Breast epithelium (tissue), 4 donors: ENCODE measurements around the gene RADIL. TPM values are rescaled to one million over a fixed set of nuclear protein-coding genes. Genes with fewer than 3 reads are reported as not detected.
A peak's percentile ranks its signal among the peaks of the same experiment; 100 is the strongest.

ENCODE experiments used
- DNase-seq, 2 donors: peaks; one replicate each; pipeline ENCODE4 v3.0.0-alpha.2; 2019; ENCODE audit warnings: low spot score in 2 of 2
- H3K27ac ChIP-seq, 2 donors: fragments of 200-600 bp; sonication (generic) in 1 of 2; one replicate each; pipeline ENCODE4 v1.5.1; 2016 to 2019; ENCODE audit warnings: mild to moderate bottlenecking in 1 of 2
- H3K27me3 ChIP-seq, 2 donors: fragments of 200-600 bp; sonication (generic) in 1 of 2; one replicate each; pipeline versions ENCODE4 v1.5.1 to v1.6.0; 2017 to 2019; ENCODE audit warnings: control low read depth in 1 of 2, mild to moderate bottlenecking in 1 of 2
- H3K36me3 ChIP-seq: fragments of 200-600 bp; one replicate; pipeline ENCODE4 v1.5.1; 2019
- H3K4me1 ChIP-seq, 2 donors: fragments of 200-600 bp; sonication (generic); one replicate each; pipeline ENCODE4 v1.5.1; 2016 to 2019; ENCODE audit warnings: control low read depth in 1 of 2
- H3K4me3 ChIP-seq, 3 donors: fragments of 200-600 bp; sonication (generic); 1 replicate in 2 of 3; 2 replicates in 1 of 3; pipeline ENCODE4 v1.5.1; 2016 to 2019; ENCODE audit warnings: mild to moderate bottlenecking in 3 of 3, moderate library complexity in 2 of 3
- H3K9me3 ChIP-seq, 2 donors: fragments of 200-600 bp; sonication (generic) in 1 of 2; one replicate each; pipeline ENCODE4 v1.5.1; 2016 to 2019; ENCODE audit warnings: control low read depth in 1 of 2
- POLR2A ChIP-seq: fragments of 450-650 bp; IDR thresholded peaks from one replicate; pipeline ENCODE4 v1.6.1; 2016; ENCODE audit warnings: antibody characterized with exemption, mild to moderate bottlenecking, moderate library complexity
- POLR2AphosphoS5 ChIP-seq, 3 donors: sonication (generic); formaldehyde crosslinking; IDR thresholded peaks; one replicate each; pipeline ENCODE4 v1.6.1; 2017; ENCODE audit warnings: antibody characterized with exemption in 3 of 3
- intact Hi-C: fragments of 100-400 bp; cut with DNase I; formaldehyde crosslinking; loops from one replicate; pipeline ENCODE4 v1.15.1; 2023; ENCODE audit warnings: low total_unique reads
- total RNA-seq, 3 donors: library from RNA; depleted of rRNA; stranded (reverse); fragments of >200 nt; gene quantifications; one replicate each; pipeline ENCODE4 v1.1.0, GENCODE V29; 2016
- TF ChIP-seq, protein P1 (sequence below), 3 donors: fragments of 450-650 bp; IDR thresholded peaks; one replicate each; pipeline ENCODE4 v1.5.1; 2016 to 2017; ENCODE audit warnings: antibody characterized with exemption in 3 of 3, mild to moderate bottlenecking in 3 of 3, moderate library complexity in 3 of 3

RADIL gene
- total RNA-seq, 3 donors from 2014 or later, result 4.4 to 8.5 (median 5.9) TPM

DNA sequence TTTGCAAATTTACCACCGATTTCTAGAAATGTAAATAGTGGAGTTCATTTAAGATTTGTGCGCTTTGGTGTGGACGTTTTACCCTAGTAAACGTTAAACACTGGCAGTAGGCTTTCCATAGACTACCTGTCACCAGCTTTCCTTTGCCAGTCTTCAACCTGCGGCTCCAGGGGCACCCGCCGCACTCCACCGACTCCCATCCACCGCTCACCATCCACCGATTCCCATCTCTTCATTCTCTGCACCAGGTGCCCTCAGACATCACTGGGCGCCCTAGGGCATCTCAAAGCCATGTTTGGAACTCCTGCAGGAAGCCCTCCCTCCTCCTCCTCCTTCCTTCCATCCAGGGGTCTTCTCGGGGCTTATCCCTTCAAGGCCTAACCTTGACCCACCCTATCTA lies 109.5 kb downstream of the RADIL start:
- Histone ChIP-seq H3K36me3 (no peaks in the 10 kb centered on the region), H3K4me3 (no peak overlapping the region), H3K27ac (peak overlapping the region in 1 of 2 donors; percentile 99), H3K4me1 (peaks cover 0 to 7% of the 10 kb centered on the region in 2 donors), H3K9me3 (no peaks in the 10 kb centered on the region), H3K27me3 (no peaks in the 10 kb centered on the region)
- no peak for DNase-seq
- TF ChIP-seq POLR2AphosphoS5 (IDR thresholded peaks at IDR 0.05) (no peak), POLR2A (no peak)
- TF ChIP-seq, protein P1, sequence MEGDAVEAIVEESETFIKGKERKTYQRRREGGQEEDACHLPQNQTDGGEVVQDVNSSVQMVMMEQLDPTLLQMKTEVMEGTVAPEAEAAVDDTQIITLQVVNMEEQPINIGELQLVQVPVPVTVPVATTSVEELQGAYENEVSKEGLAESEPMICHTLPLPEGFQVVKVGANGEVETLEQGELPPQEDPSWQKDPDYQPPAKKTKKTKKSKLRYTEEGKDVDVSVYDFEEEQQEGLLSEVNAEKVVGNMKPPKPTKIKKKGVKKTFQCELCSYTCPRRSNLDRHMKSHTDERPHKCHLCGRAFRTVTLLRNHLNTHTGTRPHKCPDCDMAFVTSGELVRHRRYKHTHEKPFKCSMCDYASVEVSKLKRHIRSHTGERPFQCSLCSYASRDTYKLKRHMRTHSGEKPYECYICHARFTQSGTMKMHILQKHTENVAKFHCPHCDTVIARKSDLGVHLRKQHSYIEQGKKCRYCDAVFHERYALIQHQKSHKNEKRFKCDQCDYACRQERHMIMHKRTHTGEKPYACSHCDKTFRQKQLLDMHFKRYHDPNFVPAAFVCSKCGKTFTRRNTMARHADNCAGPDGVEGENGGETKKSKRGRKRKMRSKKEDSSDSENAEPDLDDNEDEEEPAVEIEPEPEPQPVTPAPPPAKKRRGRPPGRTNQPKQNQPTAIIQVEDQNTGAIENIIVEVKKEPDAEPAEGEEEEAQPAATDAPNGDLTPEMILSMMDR (IDR thresholded peaks at IDR 0.05), result no peak
- intact Hi-C loops, result no loop called here

DNA sequence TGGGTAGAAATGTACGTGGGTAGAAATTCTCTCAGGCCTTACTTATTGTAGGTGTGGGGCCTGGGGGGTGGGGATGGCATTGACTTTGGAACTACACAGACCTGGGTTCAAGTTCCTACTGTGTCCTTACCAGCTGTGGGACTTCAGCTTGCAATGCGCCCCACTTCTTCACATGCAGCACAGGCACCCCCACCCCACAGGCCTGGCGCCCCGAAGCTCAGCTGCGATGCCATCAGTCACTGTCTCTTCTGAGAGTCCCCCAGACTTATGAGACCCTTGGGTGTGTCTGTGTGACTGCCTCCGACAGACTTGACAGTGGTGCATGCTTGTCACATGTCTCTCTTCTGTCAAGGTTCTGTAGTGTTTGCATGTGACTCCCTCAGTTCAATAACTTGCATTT lies 111.2 kb downstream of the RADIL start:
- Histone ChIP-seq H3K4me1 (peaks cover 0 to 7% of the 10 kb centered on the region in 2 donors), H3K4me3 (no peak overlapping the region), H3K27me3 (no peaks in the 10 kb centered on the region), H3K9me3 (no peaks in the 10 kb centered on the region), H3K27ac (no peak overlapping the region), H3K36me3 (no peaks in the 10 kb centered on the region)
- TF ChIP-seq POLR2AphosphoS5 (IDR thresholded peaks at IDR 0.05), result no peak
- TF ChIP-seq POLR2A, result no peak
- TF ChIP-seq, protein P1 (IDR thresholded peaks at IDR 0.05), result no peak
- intact Hi-C loops, result no loop called here
- no peak for DNase-seq

DNA sequence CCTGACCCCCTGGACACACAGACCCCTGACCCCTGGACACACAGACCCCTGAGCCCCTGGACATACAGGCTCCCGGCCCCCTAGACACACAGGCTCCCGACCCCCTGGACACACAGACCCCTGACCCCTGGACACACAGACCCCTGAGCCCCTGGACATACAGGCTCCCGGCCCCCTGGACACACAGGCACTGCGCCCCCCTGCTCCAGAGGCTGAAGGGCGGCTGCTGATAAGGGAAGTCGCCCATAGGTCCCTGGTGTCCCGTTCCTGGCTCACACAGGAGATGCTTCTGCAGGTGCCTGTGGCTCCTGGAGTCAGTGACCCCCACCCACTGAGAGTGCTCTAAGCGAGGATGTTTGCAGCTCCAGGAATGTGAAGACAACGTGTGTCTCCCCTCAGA lies 111.8 kb downstream of the RADIL start:
- TF ChIP-seq, protein P1 (IDR thresholded peaks at IDR 0.05), result no peak
- TF ChIP-seq POLR2AphosphoS5 (IDR thresholded peaks at IDR 0.05) (no peak), POLR2A (no peak)
- Histone ChIP-seq H3K27me3 (no peaks in the 10 kb centered on the region), H3K4me1 (peaks cover 0 to 7% of the 10 kb centered on the region in 2 donors), H3K36me3 (no peaks in the 10 kb centered on the region), H3K9me3 (no peaks in the 10 kb centered on the region), H3K27ac (no peak overlapping the region), H3K4me3 (no peak overlapping the region)
- no peak for DNase-seq
- intact Hi-C loops, result no loop called here

DNA sequence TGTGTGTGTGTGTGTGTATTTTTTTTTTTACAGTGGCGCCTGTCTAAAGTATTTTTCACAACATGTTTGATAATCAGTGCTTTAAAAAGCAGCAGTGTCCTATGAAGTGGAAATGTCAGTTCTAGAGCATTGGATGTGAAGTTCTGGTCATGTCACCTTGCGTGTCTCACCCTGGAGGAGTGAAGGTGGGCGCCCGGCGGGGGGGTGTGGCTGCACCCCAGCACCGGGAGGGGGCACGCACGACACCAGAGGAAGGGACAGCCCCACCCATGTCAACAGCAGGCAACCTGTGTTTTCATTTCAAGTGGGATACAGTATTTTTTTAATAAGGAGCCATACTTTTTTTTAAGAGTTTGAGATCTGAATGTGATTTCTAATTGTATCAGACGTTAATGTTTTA lies 112.6 kb downstream of the RADIL start:
- no peak for DNase-seq
- TF ChIP-seq POLR2AphosphoS5 (IDR thresholded peaks at IDR 0.05) (no peak), POLR2A (no peak)
- TF ChIP-seq, protein P1 (IDR thresholded peaks at IDR 0.05), result no peak
- Histone ChIP-seq H3K36me3 (no peaks in the 10 kb centered on the region), H3K4me1 (no peaks in the 10 kb centered on the region), H3K4me3 (no peak overlapping the region), H3K27me3 (no peaks in the 10 kb centered on the region), H3K9me3 (no peaks in the 10 kb centered on the region), H3K27ac (no peak overlapping the region)
- intact Hi-C loops, result no loop called here

DNA sequence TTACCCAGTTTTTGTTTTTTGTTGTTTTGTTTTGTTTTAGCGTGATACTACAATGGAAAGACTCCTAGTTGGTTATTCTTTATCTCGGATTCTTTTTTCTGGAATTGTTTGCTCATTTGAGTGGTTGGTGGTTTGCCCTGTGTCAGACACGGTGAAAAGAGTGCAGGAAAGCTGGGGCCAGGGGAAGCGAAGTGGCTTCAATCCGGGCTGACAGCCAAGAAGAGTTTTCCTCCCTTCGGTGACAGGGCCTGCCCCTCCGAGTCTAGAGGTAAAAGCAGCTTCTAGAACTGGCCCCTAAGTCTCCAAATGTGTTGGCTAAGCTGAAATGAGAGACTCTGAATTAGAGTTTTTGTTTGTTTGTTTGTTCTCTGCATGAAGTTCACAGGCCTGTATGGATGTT lies 113.8 kb downstream of the RADIL start:
- H3K9me3 ChIP-seq, result no peaks in the 10 kb centered on the region
- no peak for DNase-seq
- H3K36me3 ChIP-seq, result no peaks in the 10 kb centered on the region
- no peaks in the 10 kb centered on the region for H3K27me3 ChIP-seq
- no peaks in the 10 kb centered on the region for H3K4me1 ChIP-seq
- H3K27ac ChIP-seq, result no peak overlapping the region
- intact Hi-C loops, result no loop called here
- no peak overlapping the region for H3K4me3 ChIP-seq
- TF ChIP-seq, protein P1 (IDR thresholded peaks at IDR 0.05), result no peak
- TF ChIP-seq POLR2AphosphoS5 (IDR thresholded peaks at IDR 0.05) (no peak), POLR2A (no peak)
